H1 (cell line): ENCODE measurements around the gene UBXN1. TPM values are rescaled to one million over a fixed set of nuclear protein-coding genes. Genes with fewer than 3 reads are reported as not detected.

Source experiments
- CTCF ChIA-PET: fragments of 300-600 bp; sonication (Branson Sonifier 250); formaldehyde crosslinking; loops from one replicate; lab custom pipeline; 2021; ENCODE audit not compliant: partially characterized antibody; lab: Charles Lee
- POLR2A ChIA-PET: fragments of 300-600 bp; sonication (Branson Sonifier 250); formaldehyde crosslinking; loops from one replicate; lab custom pipeline; 2021; ENCODE audit warnings: inconsistent platforms; ENCODE audit not compliant: partially characterized antibody; lab: Charles Lee
- DNase-seq, 2 experiments: peaks; one replicate each; pipeline versions ENCODE4 v3.0.0 to v3.0.0-alpha.2; 2010 to 2022; ENCODE audit warnings: low spot score in 2 of 2, low read depth in 1 of 2, mixed read lengths in 1 of 2
- FAIRE-seq: peaks from 2 replicates; lab custom pipeline; 2011; peaks lifted over from hg19 to GRCh38; lab: Jason Lieb, UNC
- H2AFZ ChIP-seq: 2 replicates; pipeline ENCODE4 v1.8.1; 2012; ENCODE audit warnings: low read length, inconsistent platforms
- H2AK5ac ChIP-seq: 2 replicates; pipeline ENCODE4 v1.6.1; 2013; ENCODE audit warnings: low read depth, low read length
- H2BK120ac ChIP-seq: replicated peaks from 2 replicates; pipeline ENCODE3; 2013; ENCODE audit warnings: low read depth, low read length, inconsistent platforms
- H2BK12ac ChIP-seq: 2 replicates; pipeline ENCODE4 v1.6.1; 2013; ENCODE audit warnings: low read depth, low read length
- H2BK15ac ChIP-seq: 2 replicates; pipeline ENCODE4 v1.6.1; 2013; ENCODE audit warnings: low read length
- H2BK20ac ChIP-seq: 2 replicates; pipeline ENCODE4 v1.6.1; 2013; ENCODE audit warnings: low read length
- H2BK5ac ChIP-seq: 2 replicates; pipeline ENCODE4 v1.6.1; 2013; ENCODE audit warnings: low read depth, low read length
- H3K14ac ChIP-seq: 2 replicates; pipeline ENCODE4 v1.6.1; 2013; ENCODE audit warnings: inconsistent platforms; ENCODE audit not compliant: insufficient read length
- H3K18ac ChIP-seq: 2 replicates; pipeline ENCODE4 v1.6.1; 2013; ENCODE audit warnings: low read length; ENCODE audit errors: extremely low read depth
- H3K23ac ChIP-seq: 2 replicates; pipeline ENCODE4 v1.6.1; 2013; ENCODE audit warnings: inconsistent platforms; ENCODE audit not compliant: insufficient read length
- H3K23me2 ChIP-seq: 2 replicates; pipeline ENCODE4 v1.6.1; 2013; ENCODE audit warnings: low read depth, low read length
- H3K27ac ChIP-seq: 2 replicates; pipeline ENCODE4 v1.6.1; 2011; ENCODE audit warnings: low read depth, low read length, inconsistent platforms
- H3K27me3 ChIP-seq, 4 experiments: replicated peaks in 1 of 4; 1 replicate in 1 of 4; 2 replicates in 3 of 4; pipeline versions ENCODE4 v1.6.1 to v1.8.1; 2011 to 2013; ENCODE audit warnings: low read length in 3 of 4, mild to moderate bottlenecking in 3 of 4, inconsistent platforms in 2 of 4, mixed read lengths in 2 of 4, moderate library complexity in 1 of 4; ENCODE audit not compliant: control insufficient read depth in 3 of 4, insufficient read depth in 3 of 4; ENCODE audit errors: extremely low read depth in 1 of 4
- H3K36me3 ChIP-seq, 4 experiments: 2 replicates each; pipeline versions ENCODE4 v1.6.1 to v1.8.1; 2011 to 2013; ENCODE audit warnings: mild to moderate bottlenecking in 4 of 4, low read length in 3 of 4, moderate library complexity in 2 of 4, control low read depth in 1 of 4, inconsistent platforms in 1 of 4; ENCODE audit not compliant: insufficient read depth in 4 of 4, control insufficient read depth in 2 of 4
- H3K4ac ChIP-seq: replicated peaks from 2 replicates; pipeline ENCODE3; 2013; ENCODE audit warnings: low read length, low read depth, mixed read lengths, inconsistent platforms; ENCODE audit not compliant: insufficient read length
- H3K4me1 ChIP-seq, 4 experiments: replicated peaks in 1 of 4; 1 replicate in 1 of 4; 2 replicates in 3 of 4; pipeline versions ENCODE4 v1.6.1 to v1.8.1; 2011 to 2013; ENCODE audit warnings: low read length in 3 of 4, inconsistent platforms in 2 of 4, mixed read lengths in 1 of 4; ENCODE audit not compliant: insufficient read depth in 4 of 4, control insufficient read depth in 3 of 4
- H3K4me2 ChIP-seq, 2 experiments: 2 replicates each; pipeline versions ENCODE4 v1.6.1 to v1.8.1; 2011 to 2013; ENCODE audit warnings: low read depth in 2 of 2, low read length in 2 of 2, control low read depth in 1 of 2, inconsistent platforms in 1 of 2, mild to moderate bottlenecking in 1 of 2; ENCODE audit not compliant: insufficient read depth in 1 of 2
- H3K4me3 ChIP-seq, 4 experiments: fragments of 200-600, 300-600 bp in 1 of 4; sonication (generic), shearing (Covaris generic), sonication (Bioruptor Twin) in 1 of 4; 2 replicates each; pipeline versions ENCODE4 v1.5.1 to v1.8.1; 2011 to 2016; ENCODE audit warnings: low read length in 4 of 4, low read depth in 3 of 4, control low read depth in 2 of 4, inconsistent platforms in 2 of 4, mild to moderate bottlenecking in 2 of 4, mixed read lengths in 1 of 4, moderate library complexity in 1 of 4; ENCODE audit not compliant: insufficient read depth in 2 of 4; ENCODE audit errors: extremely low read depth in 1 of 4
- H3K56ac ChIP-seq: replicated peaks from 2 replicates; pipeline ENCODE3; 2013; ENCODE audit warnings: low read depth, mild to moderate bottlenecking, mixed read lengths, low read length, inconsistent platforms; ENCODE audit not compliant: insufficient read length
- H3K79me1 ChIP-seq: 2 replicates; pipeline ENCODE4 v1.6.1; 2013; ENCODE audit warnings: low read depth, low read length, control low read depth
- H3K79me2 ChIP-seq, 2 experiments: 2 replicates each; pipeline versions ENCODE4 v1.6.1 to v1.8.1; 2012 to 2013; ENCODE audit warnings: low read length in 2 of 2, mild to moderate bottlenecking in 2 of 2, inconsistent platforms in 1 of 2; ENCODE audit not compliant: insufficient read depth in 2 of 2, control insufficient read depth in 1 of 2
- H3K9ac ChIP-seq, 4 experiments: replicated peaks in 1 of 4; 1 replicate in 1 of 4; 2 replicates in 3 of 4; pipeline versions ENCODE4 v1.6.1 to v1.8.1; 2011 to 2013; ENCODE audit warnings: low read depth in 3 of 4, low read length in 3 of 4, control low read depth in 2 of 4, mild to moderate bottlenecking in 2 of 4, moderate library complexity in 2 of 4, inconsistent platforms in 1 of 4; ENCODE audit errors: extremely low read depth in 1 of 4
- H3K9me3 ChIP-seq, 2 experiments: 2 replicates each; pipeline versions ENCODE4 v1.6.1 to v1.8.1; 2012 to 2013; ENCODE audit warnings: mild to moderate bottlenecking in 2 of 2, moderate library complexity in 2 of 2, control low read depth in 1 of 2, inconsistent platforms in 1 of 2, low read depth in 1 of 2, low read length in 1 of 2, mixed read lengths in 1 of 2; ENCODE audit not compliant: insufficient read depth in 2 of 2
- H4K20me1 ChIP-seq, 2 experiments: replicated peaks in 1 of 2; 2 replicates each; pipeline versions ENCODE3 to v1.8.1; 2011 to 2013; ENCODE audit warnings: inconsistent platforms in 2 of 2, low read length in 2 of 2, mild to moderate bottlenecking in 1 of 2; ENCODE audit not compliant: insufficient read depth in 2 of 2, control insufficient read depth in 1 of 2
- H4K5ac ChIP-seq: 2 replicates; pipeline ENCODE4 v1.6.1; 2013; ENCODE audit warnings: low read length, low read depth, mixed read lengths, inconsistent platforms; ENCODE audit not compliant: insufficient read length
- H4K8ac ChIP-seq: 2 replicates; pipeline ENCODE4 v1.8.0; 2013; ENCODE audit warnings: mild to moderate bottlenecking, moderate library complexity, low read length, inconsistent platforms; ENCODE audit not compliant: insufficient read depth; ENCODE audit errors: extremely low read depth
- H4K91ac ChIP-seq: replicated peaks from 2 replicates; pipeline ENCODE3; 2013; ENCODE audit warnings: low read length, mixed read lengths, inconsistent platforms; ENCODE audit not compliant: insufficient read length
- ATF2 ChIP-seq: IDR thresholded peaks from 2 replicates; pipeline ENCODE4 v1.6.1; 2012; ENCODE audit warnings: low read length, inconsistent platforms
- BACH1 ChIP-seq: IDR thresholded peaks from 2 replicates; pipeline ENCODE4 v1.6.1; 2012; ENCODE audit warnings: low read length, improper control_type of control experiment
- CBX5 ChIP-seq: fragments of 300-800, 300-1000 bp; sonication (generic); IDR thresholded peaks from 2 replicates; pipeline ENCODE4 v1.7.1; 2016; ENCODE audit warnings: antibody characterized with exemption, low read length, low read depth
- CEBPB ChIP-seq: IDR thresholded peaks from 2 replicates; pipeline ENCODE4 v1.6.1; 2012; ENCODE audit warnings: low read depth, low read length
- FOSL1 ChIP-seq: IDR thresholded peaks from 2 replicates; pipeline ENCODE4 v1.6.1; 2011; ENCODE audit warnings: mild to moderate bottlenecking, low read depth, low read length, moderate library complexity; ENCODE audit not compliant: insufficient read depth
- KDM5A ChIP-seq: fragments of 200-600 bp; IDR thresholded peaks from 2 replicates; pipeline ENCODE4 v1.7.1; 2012; ENCODE audit warnings: mild to moderate bottlenecking, low read length, inconsistent platforms, mixed read lengths
- RFX5 ChIP-seq: IDR thresholded peaks from 2 replicates; pipeline ENCODE4 v1.6.1; 2011; ENCODE audit warnings: low read depth, low read length, improper control_type of control experiment, borderline replicate concordance
- SIRT6 ChIP-seq: IDR thresholded peaks from one replicate; pipeline ENCODE4 v1.7.1; 2012; ENCODE audit warnings: low read length, inconsistent platforms
- SP4 ChIP-seq: IDR thresholded peaks from 2 replicates; pipeline ENCODE4 v1.6.1; 2012; ENCODE audit warnings: low read length, inconsistent platforms
- SRF ChIP-seq: IDR thresholded peaks from 2 replicates; pipeline ENCODE4 v1.6.1; 2011; ENCODE audit warnings: mild to moderate bottlenecking, low read depth, low read length, moderate library complexity
- ZNF274 ChIP-seq: IDR thresholded peaks from 2 replicates; pipeline ENCODE4 v1.7.0; 2012; ENCODE audit warnings: low read length, borderline replicate concordance; ENCODE audit errors: extremely low read depth
- WGBS, 2 experiments: shearing (Covaris generic) in 1 of 2; methylation state at CpG; one replicate each; pipeline versions ENCODE4 v1.1.6 to v1.1.7; 2013 to 2015; ENCODE audit warnings: low lambda C conversion rate in 2 of 2, mixed read lengths in 2 of 2, inconsistent platforms in 1 of 2, low coverage in 1 of 2, missing lambda C conversion rate in 1 of 2; ENCODE audit not compliant: insufficient replicate concordance in 2 of 2, insufficient coverage in 1 of 2, insufficient read length in 1 of 2; ENCODE audit errors: extremely low coverage in 1 of 2, missing lambda C conversion rate in 1 of 2; 5-methylcytosine and 5-hydroxymethylcytosine counted together
- polyA plus RNA-seq, 7 experiments: library from polyadenylated mRNA; depleted of rRNA in 3 of 7; stranded (reverse) in 5 of 7; unstranded in 2 of 7; fragments of >200 nt in 5 of 7; fragments of 200-250 nt in 2 of 7; gene quantifications; 1 replicate in 5 of 7; 2 replicates in 1 of 7; 4 replicates in 1 of 7; pipeline versions ENCODE4 v1.2.1 to v1.2.3, GENCODE V29; 2011 to 2013; ENCODE audit warnings: missing spikeins in 2 of 7, mixed read lengths in 2 of 7
- total RNA-seq: library from RNA; stranded (reverse); fragmentation: NEBNext Ultra II Directional; extraction: Animal tissue kit (Norgen Biotek cat#: 25700); gene quantifications from 2 replicates; pipeline ENCODE4 v1.2.1, GENCODE V29; 2021

Gene UBXN1
- total and polyA plus RNA-seq, 2 of the 8 experiments (the other 6 are each of a cell fraction or from before 2014, with no cell fraction given) = 78.6 to 114 TPM

DNA sequence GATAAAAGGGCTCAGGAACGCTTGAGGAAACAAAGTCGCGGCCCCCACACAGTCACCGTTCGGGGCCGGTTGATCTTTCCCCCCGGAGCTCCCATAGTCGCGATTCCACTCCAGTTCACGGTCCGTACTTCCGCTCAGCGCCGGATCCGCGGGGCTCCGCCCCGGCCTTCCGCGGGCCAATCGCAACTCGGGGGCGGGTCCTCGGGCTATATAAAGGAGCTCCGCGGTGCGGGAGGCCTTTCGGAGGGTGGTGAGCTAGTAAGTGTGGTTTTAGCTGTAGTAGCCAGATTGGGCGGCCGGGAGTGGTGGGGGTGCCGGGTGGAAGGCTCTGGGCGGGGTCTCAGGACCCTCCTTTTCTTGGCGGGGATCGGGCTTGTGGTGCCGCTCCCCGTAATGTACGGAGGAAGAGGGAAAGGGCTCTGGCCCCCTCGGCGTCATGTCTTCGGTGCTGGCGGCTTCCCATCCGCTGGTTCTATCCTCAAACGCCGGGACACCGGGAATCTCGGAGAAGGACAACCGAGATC is 13.7 kb downstream of the UBXN1 start, which contains the start of the genes C11orf98 and CSKMT:
Gene C11orf98, minus strand, starts transcription at position 136 of the 524 bp plus-strand sequence. Its CDS starts 41 bp downstream, at position 95.
Gene CSKMT, plus strand, starts transcription at position 238 of the 524 bp plus-strand sequence. CDS start 568 bp downstream, outside the sequence.
- no peak within 1 kb of the TSS for H2BK15ac ChIP-seq
- H4K20me1 ChIP-seq = peaks cover 5 to 6% of the 10 kb centered on the region in 2 experiments
- H2BK120ac ChIP-seq = no peak within 1 kb of the TSS
- H3K4me3 ChIP-seq = peak within 1 kb of the TSS; percentile 83 to 98 (median 95)
- peak; percentile 79 to 99 for DNase-seq
- no peak within 1 kb of the TSS for H2BK20ac ChIP-seq
- peaks cover 7 to 33% of the 10 kb centered on the region in 2 experiments; a peak in 3 of 4 replicates for H3K79me2 ChIP-seq
- H3K36me3 ChIP-seq = peaks cover 11 to 37% (median 20%) of the 10 kb centered on the region in 4 experiments
- H3K9me3 ChIP-seq = no peaks in the 10 kb centered on the region
- peak within 1 kb of the TSS; percentile 26; the same call in 1 of the 2 replicates for H2AK5ac ChIP-seq
- FAIRE-seq = no peak
- CTCF ChIA-PET = interaction anchor here (0.7 to 1.9 kb wide), 21 partner anchors 10 to 275 kb away, joined by 3 to 8 read pairs (median 3); partner anchors contain the start of genes B3GAT3, BSCL2, GNG3 and INTS5
- peaks cover 5% of the 10 kb centered on the region for H3K79me1 ChIP-seq
- peak within 1 kb of the TSS; percentile 77 to 86 for H3K4me2 ChIP-seq
- peak within 1 kb of the TSS; percentile 76 to 92 (median 90) for H3K9ac ChIP-seq
- no peak within 1 kb of the TSS for H3K23ac ChIP-seq
- peak within 1 kb of the TSS; percentile 75 for H3K18ac ChIP-seq
- no peak within 1 kb of the TSS for H2AFZ ChIP-seq
- H3K4ac ChIP-seq = peak within 1 kb of the TSS; percentile 74
- peak within 1 kb of the TSS; percentile 2 for H3K14ac ChIP-seq
- no peaks in the 10 kb centered on the region for H3K27me3 ChIP-seq
- POLR2A ChIA-PET = interaction anchor here (0.6 to 61.4 kb wide), 73 partner anchors 5 to 1666 kb away, joined by 3 to 2041 read pairs (median 5); partner anchors contain the start of genes B3GAT3, BSCL2, C11orf98 and CSKMT
- H2BK12ac ChIP-seq = 0 out of 2 replicates have a peak within 1 kb of the TSS, but pooled peaks have one; percentile 39
- peak within 1 kb of the TSS; percentile 91 for H4K5ac ChIP-seq
- WGBS, 2 experiments = 2% methylated on average over 46 of the region's 47 CpGs; no CpG with 5 or more reads in 1 of the 2 experiments
- peak within 1 kb of the TSS; percentile 81 for H3K27ac ChIP-seq
- H4K8ac ChIP-seq = peak within 1 kb of the TSS; percentile 97
- peak within 1 kb of the TSS; percentile 80 for H2BK5ac ChIP-seq
- peaks cover 12% of the 10 kb centered on the region for H3K23me2 ChIP-seq
- peaks cover 4 to 11% (median 8%) of the 10 kb centered on the region in 4 experiments for H3K4me1 ChIP-seq
- H4K91ac ChIP-seq = peak within 1 kb of the TSS; percentile 83
- H3K56ac ChIP-seq = peak within 1 kb of the TSS; percentile 93
- TF ChIP-seq CBX5 (no peak), RFX5 (no peak), SRF (0 out of 2 replicates have a peak, but pooled peaks have one; percentile 10), ZNF274 (no peak), SIRT6 (no peak), BACH1 (peak; percentile 73; the same call in 1 of the 2 replicates), KDM5A (0 out of 2 replicates have a peak, but pooled peaks have one; percentile 32), CEBPB (no peak), ATF2 (no peak; the same call in 1 of the 2 replicates), FOSL1 (no peak), SP4 (no peak; the same call in 1 of the 2 replicates)
